RWPE1 (cell line): ENCODE data around the gene MAML3.

Experiments
- CTCF ChIA-PET: fragments of 350-600 bp; sonication (Branson Sonifier 250); formaldehyde crosslinking; extraction: SDS; loops from one replicate; lab custom pipeline; 2021; lab: Yijun Ruan, JAX
- POLR2A ChIA-PET: fragments of 400-600 bp; formaldehyde crosslinking; extraction: SDS; loops from one replicate; lab custom pipeline; 2020; ENCODE audit warnings: antibody characterized with exemption; ENCODE audit not compliant: low non-redundant PET; lab: Yijun Ruan, JAX
- DNase-seq: peaks from one replicate; pipeline ENCODE4 v3.0.0; 2012; ENCODE audit warnings: low spot score
- H3K27ac ChIP-seq: fragments of 450-650 bp; 2 replicates; pipeline ENCODE4 v1.5.1; 2017
- TF ChIP-seq, protein P1 (sequence below): fragments of 450-650 bp; conservative IDR thresholded peaks from 2 replicates; pipeline ENCODE4 v1.5.1; 2017; ENCODE audit warnings: low read depth, mild to moderate bottlenecking

Gene MAML3

DNA sequence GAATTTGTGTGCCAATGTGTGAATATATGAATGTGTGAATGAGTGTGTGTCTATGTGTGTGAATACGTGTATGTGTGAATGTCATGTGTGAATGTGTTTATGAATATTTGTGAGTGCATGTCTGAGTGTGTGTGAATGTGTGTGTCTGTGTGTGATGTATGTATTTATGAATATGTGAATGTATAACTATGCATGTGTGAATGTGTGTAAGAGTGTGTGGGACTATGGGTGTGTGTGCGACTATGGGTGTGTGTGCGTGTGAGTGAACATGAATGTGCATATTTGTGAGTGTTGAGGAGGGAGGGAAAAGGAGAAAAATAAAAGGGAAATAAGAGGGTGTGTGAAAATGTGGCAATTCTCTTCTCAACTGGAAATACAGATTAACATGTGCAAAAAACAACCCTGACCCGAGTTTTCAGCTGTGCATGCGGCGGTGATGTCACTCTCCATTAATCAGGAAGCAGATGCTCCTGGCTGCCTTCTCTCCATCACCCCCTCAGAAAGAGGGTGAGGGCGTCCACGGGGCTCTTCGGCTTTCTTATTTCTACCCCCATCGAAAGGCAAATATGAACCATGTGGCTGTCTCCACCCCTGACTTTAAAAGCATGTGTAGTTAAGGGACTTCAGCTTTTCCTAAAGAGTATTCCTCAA is 219.8 kb downstream of the MAML3 start:
- POLR2A ChIA-PET, result no interaction called here
- TF ChIP-seq, protein P1, sequence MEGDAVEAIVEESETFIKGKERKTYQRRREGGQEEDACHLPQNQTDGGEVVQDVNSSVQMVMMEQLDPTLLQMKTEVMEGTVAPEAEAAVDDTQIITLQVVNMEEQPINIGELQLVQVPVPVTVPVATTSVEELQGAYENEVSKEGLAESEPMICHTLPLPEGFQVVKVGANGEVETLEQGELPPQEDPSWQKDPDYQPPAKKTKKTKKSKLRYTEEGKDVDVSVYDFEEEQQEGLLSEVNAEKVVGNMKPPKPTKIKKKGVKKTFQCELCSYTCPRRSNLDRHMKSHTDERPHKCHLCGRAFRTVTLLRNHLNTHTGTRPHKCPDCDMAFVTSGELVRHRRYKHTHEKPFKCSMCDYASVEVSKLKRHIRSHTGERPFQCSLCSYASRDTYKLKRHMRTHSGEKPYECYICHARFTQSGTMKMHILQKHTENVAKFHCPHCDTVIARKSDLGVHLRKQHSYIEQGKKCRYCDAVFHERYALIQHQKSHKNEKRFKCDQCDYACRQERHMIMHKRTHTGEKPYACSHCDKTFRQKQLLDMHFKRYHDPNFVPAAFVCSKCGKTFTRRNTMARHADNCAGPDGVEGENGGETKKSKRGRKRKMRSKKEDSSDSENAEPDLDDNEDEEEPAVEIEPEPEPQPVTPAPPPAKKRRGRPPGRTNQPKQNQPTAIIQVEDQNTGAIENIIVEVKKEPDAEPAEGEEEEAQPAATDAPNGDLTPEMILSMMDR, result no peak
- DNase-seq, result no peak
- CTCF ChIA-PET, result no interaction called here
- no peak overlapping the region for H3K27ac ChIP-seq

DNA sequence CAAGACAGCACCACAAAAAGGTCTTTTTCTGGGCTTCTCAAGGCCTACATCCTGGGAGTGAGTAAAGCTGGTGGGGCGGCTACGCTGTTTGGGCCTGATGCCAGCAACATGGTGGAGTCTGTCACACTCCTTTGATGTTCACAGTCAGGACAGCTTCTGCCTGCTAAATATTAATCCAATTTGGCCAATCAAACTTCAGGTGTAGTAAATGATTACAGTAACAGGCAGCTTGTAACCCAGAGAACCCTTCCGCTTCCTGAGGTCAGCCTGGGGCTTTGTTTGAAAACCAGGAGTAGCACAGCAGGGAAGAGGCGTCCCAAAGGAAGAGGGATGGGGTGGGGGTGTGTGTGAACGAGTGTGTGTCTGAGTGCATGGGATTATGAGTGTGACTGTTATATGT is 220.4 kb downstream of the MAML3 start:
- no peak overlapping the region for H3K27ac ChIP-seq
- no peak for DNase-seq
- POLR2A ChIA-PET, result no interaction called here
- TF ChIP-seq, protein P1, result no peak
- CTCF ChIA-PET, result no interaction called here

DNA sequence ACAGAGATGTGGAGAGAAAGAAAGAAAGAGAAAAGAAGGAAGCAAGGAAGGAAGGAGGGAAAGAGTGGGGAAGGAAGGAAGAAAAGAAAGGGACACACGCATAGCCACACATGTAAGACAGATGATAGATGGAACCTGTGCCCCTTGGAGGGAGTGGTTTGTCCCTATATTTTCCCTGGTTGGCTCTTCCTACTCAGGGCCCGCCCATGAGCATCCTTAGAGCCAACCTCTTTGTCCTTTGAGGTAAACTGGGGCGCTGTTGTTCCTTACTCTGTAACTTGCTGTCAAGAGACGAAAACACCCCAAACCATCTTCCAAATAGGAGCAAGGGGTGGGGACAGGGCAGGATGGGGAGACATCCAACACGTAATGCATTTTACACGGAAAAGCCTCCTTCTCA is 220.9 kb downstream of the MAML3 start:
- no peak for DNase-seq
- ChIA-PET POLR2A (no interaction called here), CTCF (interaction anchor here (0.6 kb wide), 1 partner anchor 958 kb away, joined by 5 read pairs; no protein-coding TSS in a partner anchor)
- TF ChIP-seq, protein P1, result no peak
- H3K27ac ChIP-seq, result no peak overlapping the region

DNA sequence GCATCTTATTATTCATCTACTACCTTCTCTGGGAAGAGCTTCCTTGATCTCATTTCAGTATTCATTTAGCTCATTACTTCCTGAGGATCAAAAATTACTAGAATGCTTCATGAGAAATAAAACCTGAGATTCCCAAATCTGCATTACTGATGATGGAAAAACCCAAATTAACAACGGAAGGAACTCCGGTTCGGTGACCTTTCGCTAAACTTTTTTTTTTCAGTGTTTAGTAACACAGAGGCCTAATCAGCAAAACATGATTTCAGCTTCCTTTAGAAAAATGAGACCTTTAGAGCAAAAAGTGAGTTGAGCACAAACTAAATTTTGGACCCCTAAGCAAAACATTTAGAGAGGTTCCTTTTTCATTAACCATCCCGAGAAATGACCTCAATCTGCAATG is 229.2 kb downstream of the MAML3 start:
- CTCF ChIA-PET, result interaction anchor here (0.7 kb wide), 1 partner anchor 54 kb away, joined by 3 read pairs; no protein-coding TSS in a partner anchor
- POLR2A ChIA-PET, result no interaction called here
- TF ChIP-seq, protein P1, result no peak
- H3K27ac ChIP-seq, result no peak overlapping the region
- no peak for DNase-seq

DNA sequence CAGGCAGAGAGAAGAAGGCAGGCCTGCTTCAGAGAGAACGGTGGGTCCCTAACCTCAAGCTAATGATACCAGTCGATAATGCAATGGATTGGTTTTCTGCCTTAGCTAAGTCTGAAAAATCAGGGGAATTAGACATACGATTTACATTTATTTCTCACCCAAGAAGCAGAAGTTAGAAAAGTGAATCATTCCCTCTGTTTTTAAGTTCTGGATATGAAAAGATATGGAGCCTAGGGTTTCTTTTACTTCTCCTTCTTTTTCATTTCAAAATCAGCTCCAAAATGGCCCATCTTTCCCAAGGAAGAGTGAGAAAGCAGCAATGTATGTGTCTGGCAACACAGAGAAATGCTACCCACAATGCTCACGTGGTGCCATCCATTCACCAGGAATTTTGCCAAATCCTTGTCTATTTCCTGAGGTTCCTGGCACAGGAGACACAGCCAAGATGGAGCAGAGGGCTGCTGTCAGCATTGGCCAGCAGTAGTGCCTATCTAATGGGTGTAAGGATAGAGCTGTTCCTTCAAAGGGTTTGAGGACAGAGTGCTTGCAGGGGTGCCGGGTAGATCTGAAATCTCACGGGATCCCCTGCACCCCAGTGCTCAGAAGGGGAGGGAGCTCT is 231.5 kb downstream of the MAML3 start:
- no peak overlapping the region for H3K27ac ChIP-seq
- POLR2A ChIA-PET, result no interaction called here
- CTCF ChIA-PET, result no interaction called here
- no peak for DNase-seq
- TF ChIP-seq, protein P1, result no peak

DNA sequence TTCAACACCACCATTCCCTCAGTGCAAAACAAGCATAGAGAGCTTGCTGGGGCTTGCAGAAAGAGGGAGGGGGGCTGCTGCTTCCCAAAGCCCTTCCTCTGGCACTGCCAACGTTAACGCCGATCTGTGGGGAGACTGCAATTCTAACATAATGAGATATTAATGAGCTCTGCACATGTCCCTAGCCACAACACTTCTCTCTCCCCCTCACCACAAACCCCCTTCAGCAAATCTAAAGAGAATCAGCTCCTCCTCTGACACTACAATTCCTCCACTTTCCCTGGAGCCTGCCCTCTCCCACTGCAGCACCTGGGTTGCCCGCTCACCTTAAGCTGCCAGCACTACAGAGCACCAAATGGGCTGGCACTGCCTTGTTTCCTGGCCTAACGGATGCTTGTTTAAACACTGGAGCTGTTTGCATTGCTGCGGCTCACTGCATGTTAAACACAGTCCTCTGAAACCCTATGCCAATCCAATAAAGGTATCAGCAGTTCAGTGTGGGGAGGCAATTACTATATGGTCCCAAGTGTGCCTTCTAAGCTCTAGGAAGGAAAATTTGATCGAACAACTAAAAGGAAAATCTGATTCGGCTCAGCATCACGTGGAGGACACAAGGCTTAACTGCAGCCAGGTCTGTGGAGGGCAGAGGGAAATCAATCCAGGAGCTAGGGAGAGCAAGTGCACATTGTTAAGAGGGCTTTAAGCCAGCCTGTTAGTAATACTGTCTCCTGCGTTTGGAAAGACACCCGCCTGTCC is 232.4 kb downstream of the MAML3 start:
- CTCF ChIA-PET, result interaction anchor here (0.6 to 0.7 kb wide), 2 partner anchors 915 to 1699 kb away, joined by 3 read pairs; no protein-coding TSS in a partner anchor
- DNase-seq, result no peak

More for the DNA sequence above, 232.4 kb downstream of the MAML3 start:
- POLR2A ChIA-PET, result interaction anchor here (0.5 kb wide), 1 partner anchor 230 kb away, joined by 3 read pairs; no protein-coding TSS in a partner anchor
- TF ChIP-seq, protein P1, result no peak
- H3K27ac ChIP-seq, result no peak overlapping the region
